Fibroblast of peridontal ligament (primary cell): ENCODE measurements around the gene JUP.

ENCODE experiments used
- DNase-seq: peaks from one replicate; pipeline ENCODE4 v3.0.0-alpha.2; 2010; ENCODE audit errors: extremely low read depth

JUP gene

GRCh38 chr17:41758601-41759000 is 27.9 kb downstream of the JUP start:
- no peak for DNase-seq

GRCh38 chr17:41754066-41754465 is 32.4 kb downstream of the JUP start:
- DNase-seq = no peak

- no peak for DNase-seq
Observed at GRCh38 chr17:41751288-41751687, 35.2 kb downstream of the JUP start.

- no peak for DNase-seq
Observed at GRCh38 chr17:41750862-41751261, 35.6 kb downstream of the JUP start.

- no peak for DNase-seq
Observed at GRCh38 chr17:41748275-41748674, 38.2 kb downstream of the JUP start.

GRCh38 chr17:41741709-41742108 is 44.8 kb downstream of the JUP start:
- DNase-seq = no peak

GRCh38 chr17:41740506-41740905 is 46.0 kb downstream of the JUP start:
- no peak for DNase-seq

GRCh38 chr17:41739661-41740352 is 46.7 kb downstream of the JUP start:
- DNase-seq = peak; percentile 3

- DNase-seq = no peak
Observed at GRCh38 chr17:41738801-41739112, 47.8 kb downstream of the JUP start.

- DNase-seq = peak; percentile 71
Observed at GRCh38 chr17:41738077-41738800, 48.3 kb downstream of the JUP start.

GRCh38 chr17:41737680-41738023 is 48.9 kb downstream of the JUP start:
- DNase-seq = no peak

- DNase-seq = no peak
Observed at GRCh38 chr17:41736983-41737679, 49.4 kb downstream of the JUP start.

GRCh38 chr17:41735744-41736143 is 50.8 kb downstream of the JUP start:
- DNase-seq = no peak

- DNase-seq = peak; percentile 9
Observed at GRCh38 chr17:41734949-41735313, 51.6 kb downstream of the JUP start.

GRCh38 chr17:41734139-41734948 is 52.2 kb downstream of the JUP start, which contains the start of gene HAP1:
Gene HAP1 (minus strand): TSS chr17:41734643. CDS start chr17:41734634, 9 bp downstream.
- DNase-seq = peak; percentile 12

GRCh38 chr17:41733348-41734138 is 53.0 kb downstream of the JUP start:
- DNase-seq = no peak

- no peak for DNase-seq
Observed at GRCh38 chr17:41731836-41732235, 54.7 kb downstream of the JUP start.

- DNase-seq = no peak
Observed at GRCh38 chr17:41730479-41730878, 56.0 kb downstream of the JUP start.

GRCh38 chr17:41728056-41728455 is 58.5 kb downstream of the JUP start:
- DNase-seq = no peak

GRCh38 chr17:41725134-41725533 is 61.4 kb downstream of the JUP start:
- DNase-seq = no peak

GRCh38 chr17:41724476-41725050 is 61.9 kb downstream of the JUP start:
- DNase-seq = no peak
